Ascending aorta (tissue), 2 donors: ENCODE data around the gene RGS1. TPM values are rescaled to one million over a fixed set of nuclear protein-coding genes. Genes with fewer than 3 reads are reported as not detected.

Experiments used
- DNase-seq, 2 donors: peaks; one replicate each; pipeline ENCODE4 v3.0.0-alpha.2; 2019; ENCODE audit warnings: low spot score in 2 of 2
- H3K27ac ChIP-seq, 2 donors: fragments of 200-600 bp; sonication (generic); one replicate each; pipeline ENCODE4 v1.5.1; 2016 to 2017; ENCODE audit warnings: mild to moderate bottlenecking in 1 of 2
- H3K27me3 ChIP-seq: fragments of 200-600 bp; sonication (generic); one replicate; pipeline ENCODE4 v1.5.1; 2017
- H3K36me3 ChIP-seq, 2 donors: fragments of 200-600 bp; sonication (generic); one replicate each; pipeline ENCODE4 v1.5.1; 2016
- H3K4me1 ChIP-seq, 2 donors: fragments of 200-600 bp; sonication (generic); one replicate each; pipeline ENCODE4 v1.5.1; 2016 to 2017; ENCODE audit warnings: mild to moderate bottlenecking in 1 of 2
- H3K4me3 ChIP-seq, 2 donors: fragments of 200-600 bp; sonication (generic); one replicate each; pipeline ENCODE4 v1.5.1; 2016 to 2017; ENCODE audit warnings: mild to moderate bottlenecking in 1 of 2
- H3K9me3 ChIP-seq, 2 donors: fragments of 200-600 bp; sonication (generic); one replicate each; pipeline ENCODE4 v1.5.1; 2016
- CTCF ChIP-seq, 3 experiments: fragments of 200-600 bp in 2 of 3; fragments of 450-650 bp in 1 of 3; sonication (generic) in 2 of 3; IDR thresholded peaks; one replicate each; pipeline ENCODE4 v1.5.1; 2016 to 2019; ENCODE audit warnings: antibody characterized with exemption in 3 of 3, mild to moderate bottlenecking in 1 of 3, moderate library complexity in 1 of 3
- intact Hi-C: fragments of 100-400 bp; cut with DNase I; formaldehyde crosslinking; loops from one replicate; pipeline ENCODE4 v1.15.1; 2023
- total RNA-seq: library from RNA; depleted of rRNA; stranded (reverse); fragments of >200 nt; gene quantifications from one replicate; pipeline ENCODE4 v1.1.0, GENCODE V29; 2016

RGS1 gene
- 13.0 TPM for total RNA-seq

GRCh38 chr1:192575499-192576189 is at the start of gene RGS1:
RGS1 (plus strand) TSS chr1:192575773; CDS start chr1:192575793, 20 bp downstream.
- Histone ChIP-seq H3K9me3 (no peaks in the 10 kb centered on the region), H3K36me3 (no peaks in the 10 kb centered on the region), H3K27ac (no peak within 1 kb of the TSS), H3K27me3 (no peaks in the 10 kb centered on the region), H3K4me3 (peak within 1 kb of the TSS in 1 of 2 donors; percentile 44), H3K4me1 (no peaks in the 10 kb centered on the region)
- no peak for DNase-seq
- no peak for TF ChIP-seq CTCF (IDR thresholded peaks at IDR 0.05)
- intact Hi-C loops = no loop called here

GRCh38 chr1:192527111-192527795 is 48.3 kb upstream of the RGS1 start:
- Histone ChIP-seq H3K27ac (no peak overlapping the region), H3K4me3 (no peak overlapping the region), H3K36me3 (no peaks in the 10 kb centered on the region), H3K4me1 (peaks cover 8 to 33% of the 10 kb centered on the region in 2 donors), H3K9me3 (no peaks in the 10 kb centered on the region), H3K27me3 (no peaks in the 10 kb centered on the region)
- intact Hi-C loops = no loop called here
- no peak for DNase-seq
- TF ChIP-seq CTCF (IDR thresholded peaks at IDR 0.05) = no peak

GRCh38 chr1:192527950-192528349 is 47.6 kb upstream of the RGS1 start:
- Histone ChIP-seq H3K27ac (no peak overlapping the region), H3K4me3 (no peak overlapping the region), H3K9me3 (no peaks in the 10 kb centered on the region), H3K36me3 (no peaks in the 10 kb centered on the region), H3K27me3 (no peaks in the 10 kb centered on the region), H3K4me1 (peaks cover 8 to 28% of the 10 kb centered on the region in 2 donors)
- intact Hi-C loops = no loop called here
- no peak for DNase-seq
- TF ChIP-seq CTCF (IDR thresholded peaks at IDR 0.05) = no peak

GRCh38 chr1:192529031-192529755 is 46.4 kb upstream of the RGS1 start:
- Histone ChIP-seq H3K4me3 (no peak overlapping the region), H3K36me3 (no peaks in the 10 kb centered on the region), H3K27ac (peak overlapping the region in 1 of 2 donors; percentile 4), H3K27me3 (no peaks in the 10 kb centered on the region), H3K9me3 (no peaks in the 10 kb centered on the region), H3K4me1 (peaks cover 0 to 19% of the 10 kb centered on the region in 2 donors)
- intact Hi-C loops = no loop called here
- no peak for TF ChIP-seq CTCF (IDR thresholded peaks at IDR 0.05)
- no peak for DNase-seq

GRCh38 chr1:192529811-192530210 is 45.8 kb upstream of the RGS1 start:
- no peak for DNase-seq
- no peaks in the 10 kb centered on the region for H3K36me3 ChIP-seq
- TF ChIP-seq CTCF (IDR thresholded peaks at IDR 0.05) = no peak
- H3K4me3 ChIP-seq = no peak overlapping the region
- no peaks in the 10 kb centered on the region for H3K27me3 ChIP-seq
- H3K27ac ChIP-seq = peak overlapping the region in 1 of 2 donors; percentile 4
- intact Hi-C loops = no loop called here
- H3K4me1 ChIP-seq = peaks cover 0 to 21% of the 10 kb centered on the region in 2 donors
- H3K9me3 ChIP-seq = no peaks in the 10 kb centered on the region
